ENCODE results near the gene GRM7. TPM values are rescaled to one million over a fixed set of nuclear protein-coding genes. Genes with fewer than 3 reads are reported as not detected.

Gene GRM7
- polyA plus RNA-seq, 3 donors, result not detected

- no peak overlapping the region for H3K4me2 ChIP-seq (replicated peaks; ENCODE audit: extremely low read depth, low read length, poor library complexity, severe bottlenecking)
- no peak overlapping the region for H3K27ac Mint-ChIP-seq
Observed at GRCh38 chr3:7565574-7565973, 704.7 kb downstream of the GRM7 start.

DNA sequence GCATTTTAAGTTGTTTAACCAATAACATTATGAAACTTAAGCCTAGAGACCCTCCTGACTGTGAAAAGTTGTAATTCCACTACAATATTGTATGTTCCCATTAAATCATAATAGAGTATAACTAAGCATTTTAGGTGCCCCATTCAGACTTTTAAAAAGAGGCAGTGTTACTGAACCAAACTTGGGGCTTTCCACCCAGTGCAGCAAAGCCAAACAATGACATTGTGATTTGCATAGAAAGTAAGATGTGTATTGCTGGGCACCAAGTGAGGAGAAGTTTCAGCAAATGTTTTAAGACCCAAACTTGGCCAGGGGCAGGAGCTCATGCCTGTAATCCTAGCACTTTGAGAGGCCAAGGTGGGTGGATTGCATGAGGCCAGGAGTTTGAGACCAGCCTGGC is 706.2 kb downstream of the GRM7 start:
- Histone ChIP-seq H2AFZ (ENCODE audit: insufficient read depth, low read depth, low read length, poor library complexity, severe bottlenecking) (no peak overlapping the region), H3K9me3 (replicated peaks in 1 of 2; ENCODE audit: control insufficient read depth in 1 of 2, insufficient read depth in 1 of 2, low read length in 2 of 2) (peaks cover 4 to 22% of the 10 kb centered on the region in 2 donors), H3K4me1 (ENCODE audit: control insufficient read depth in 1 of 2, insufficient read depth in 2 of 2, low read length in 2 of 2) (no peaks in the 10 kb centered on the region), H3K9ac (ENCODE audit: insufficient read depth, low read length, poor library complexity, severe bottlenecking) (no peak overlapping the region), H3K4me3 (replicated peaks in 1 of 3; ENCODE audit: low read depth in 2 of 3, low read length in 3 of 3) (no peak overlapping the region), H3K36me3 (replicated peaks in 1 of 2; ENCODE audit: control insufficient read depth in 1 of 2, insufficient read depth in 2 of 2, low read length in 2 of 2) (no peaks in the 10 kb centered on the region), H3K27ac (ENCODE audit: low read depth in 1 of 2, low read length in 2 of 2) (no peak overlapping the region), H4K20me1 (ENCODE audit: insufficient read depth, low read length) (no peaks in the 10 kb centered on the region), H3K4me2 (replicated peaks; ENCODE audit: extremely low read depth, low read length, poor library complexity, severe bottlenecking) (no peak overlapping the region), H3K79me2 (ENCODE audit: insufficient read depth, low read length) (no peaks in the 10 kb centered on the region), H3K27me3 (ENCODE audit: control insufficient read depth in 2 of 2, insufficient read depth in 2 of 2, low read length in 2 of 2) (no peaks in the 10 kb centered on the region)
- no peak for DNase-seq
- H3K27me3 Mint-ChIP-seq (ENCODE audit: low read depth in 3 of 3), result no peaks in the 10 kb centered on the region
- TF ChIP-seq, protein P1, sequence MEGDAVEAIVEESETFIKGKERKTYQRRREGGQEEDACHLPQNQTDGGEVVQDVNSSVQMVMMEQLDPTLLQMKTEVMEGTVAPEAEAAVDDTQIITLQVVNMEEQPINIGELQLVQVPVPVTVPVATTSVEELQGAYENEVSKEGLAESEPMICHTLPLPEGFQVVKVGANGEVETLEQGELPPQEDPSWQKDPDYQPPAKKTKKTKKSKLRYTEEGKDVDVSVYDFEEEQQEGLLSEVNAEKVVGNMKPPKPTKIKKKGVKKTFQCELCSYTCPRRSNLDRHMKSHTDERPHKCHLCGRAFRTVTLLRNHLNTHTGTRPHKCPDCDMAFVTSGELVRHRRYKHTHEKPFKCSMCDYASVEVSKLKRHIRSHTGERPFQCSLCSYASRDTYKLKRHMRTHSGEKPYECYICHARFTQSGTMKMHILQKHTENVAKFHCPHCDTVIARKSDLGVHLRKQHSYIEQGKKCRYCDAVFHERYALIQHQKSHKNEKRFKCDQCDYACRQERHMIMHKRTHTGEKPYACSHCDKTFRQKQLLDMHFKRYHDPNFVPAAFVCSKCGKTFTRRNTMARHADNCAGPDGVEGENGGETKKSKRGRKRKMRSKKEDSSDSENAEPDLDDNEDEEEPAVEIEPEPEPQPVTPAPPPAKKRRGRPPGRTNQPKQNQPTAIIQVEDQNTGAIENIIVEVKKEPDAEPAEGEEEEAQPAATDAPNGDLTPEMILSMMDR (IDR thresholded peaks at IDR 0.05), result no peak
- intact Hi-C loops (cut with micrococcal nuclease), result no loop called here
- no peaks in the 10 kb centered on the region for H3K4me1 Mint-ChIP-seq
- no peak overlapping the region for H3K27ac Mint-ChIP-seq
- H3K36me3 Mint-ChIP-seq, result no peaks in the 10 kb centered on the region
- H3K9me3 Mint-ChIP-seq, result peaks cover 18 to 31% (median 20%) of the 10 kb centered on the region in 7 donors
- no peak overlapping the region for H3K4me3 Mint-ChIP-seq

More at GRCh38 chr3:7565574-7565973, 704.7 kb downstream of the GRM7 start:
- Histone ChIP-seq H3K36me3 (replicated peaks in 1 of 2; ENCODE audit: control insufficient read depth in 1 of 2, insufficient read depth in 2 of 2, low read length in 2 of 2) (no peaks in the 10 kb centered on the region), H3K9ac (ENCODE audit: insufficient read depth, low read length, poor library complexity, severe bottlenecking) (no peak overlapping the region), H3K9me3 (replicated peaks in 1 of 2; ENCODE audit: control insufficient read depth in 1 of 2, insufficient read depth in 1 of 2, low read length in 2 of 2) (peaks cover 0 to 18% of the 10 kb centered on the region in 2 donors), H3K27me3 (ENCODE audit: control insufficient read depth in 2 of 2, insufficient read depth in 2 of 2, low read length in 2 of 2) (no peaks in the 10 kb centered on the region), H3K27ac (ENCODE audit: low read depth in 1 of 2, low read length in 2 of 2) (no peak overlapping the region), H3K4me3 (replicated peaks in 1 of 3; ENCODE audit: low read depth in 2 of 3, low read length in 3 of 3) (no peak overlapping the region), H3K79me2 (ENCODE audit: insufficient read depth, low read length) (no peaks in the 10 kb centered on the region), H4K20me1 (ENCODE audit: insufficient read depth, low read length) (no peaks in the 10 kb centered on the region), H3K4me1 (ENCODE audit: control insufficient read depth in 1 of 2, insufficient read depth in 2 of 2, low read length in 2 of 2) (no peaks in the 10 kb centered on the region), H2AFZ (ENCODE audit: insufficient read depth, low read depth, low read length, poor library complexity, severe bottlenecking) (no peak overlapping the region)
- Mint-ChIP-seq H3K36me3 (no peaks in the 10 kb centered on the region), H3K27me3 (ENCODE audit: low read depth in 3 of 3) (no peaks in the 10 kb centered on the region), H3K4me3 (no peak overlapping the region), H3K9me3 (peaks cover 12 to 23% (median 14%) of the 10 kb centered on the region in 7 donors), H3K4me1 (no peaks in the 10 kb centered on the region)
- 88% methylated on average over 2 of the region's 2 CpGs for WGBS (ENCODE audit: insufficient coverage)
- TF ChIP-seq, protein P1 (IDR thresholded peaks at IDR 0.05), result no peak
- no peak for DNase-seq
- intact Hi-C loops (cut with micrococcal nuclease), result no loop called here

Data from CD14-positive monocyte (primary cell).